ENCODE results near the gene MCU.

GRCh38 chr10:72712136-72712535 is 20.2 kb downstream of the MCU start:
- TF ChIP-seq ATF2 (CRISPR knock-in tag; IDR thresholded peaks at IDR 0.05; ENCODE audit: borderline replicate concordance, low read depth): no peak
- TF ChIP-seq CTCF (IDR thresholded peaks at IDR 0.05): no peak
- TF ChIP-seq IRF1 (CRISPR knock-in tag; IDR thresholded peaks at IDR 0.05): no peak
- no peak for TF ChIP-seq MAX (CRISPR knock-in tag; IDR thresholded peaks at IDR 0.05)
- no peak for TF ChIP-seq ZNF317 (CRISPR knock-in tag; IDR thresholded peaks at IDR 0.05; ENCODE audit: borderline replicate concordance, low read depth)
- no peak for TF ChIP-seq ATF3 (CRISPR knock-in tag; conservative IDR thresholded peaks at IDR 0.05)
- no peak for TF ChIP-seq ATF1 (CRISPR knock-in tag; IDR thresholded peaks at IDR 0.05)
- TF ChIP-seq PREB (CRISPR knock-in tag; IDR thresholded peaks at IDR 0.05; ENCODE audit: borderline replicate concordance): no peak
